Renal pelvis (tissue), 12 donors: ENCODE data around the gene CDC14C. TPM values are rescaled to one million over a fixed set of nuclear protein-coding genes. Genes with fewer than 3 reads are reported as not detected.
"Not testable (repeated sequence)": the region's sequence is repeated elsewhere in the genome, so short reads cannot be mapped to it uniquely, and the experiment has no call there.

Source experiments
- DNase-seq: peaks from one replicate; pipeline ENCODE4 v3.0.0-alpha.2; 2013
- long read RNA-seq, 16 experiments: transcript quantifications; one replicate each; lab custom pipeline, GENCODE V29; 2026
- polyA plus RNA-seq, 3 donors: library from polyadenylated mRNA; unstranded; fragments of 120-200 nt; gene quantifications; one replicate each; pipeline ENCODE4 v1.2.1, GENCODE V29; 2013; ENCODE audit not compliant: insufficient read length in 3 of 3

Gene CDC14C
- polyA plus RNA-seq = under 1 TPM in 1 of 3 donors, not detected in 2; 0.04 TPM
- long read RNA-seq, donor 1 = 0 reads
- long read RNA-seq, donor 2 = 0 reads
- long read RNA-seq, donor 3 = 0 reads
- long read RNA-seq, donor 4 = 0 reads
- long read RNA-seq, donor 5 = 0 reads
- long read RNA-seq, donor 6 = 0 reads
- long read RNA-seq, donor 7 = 0 reads
- long read RNA-seq, donor 8 = 0 reads
- long read RNA-seq, donor 9 = 0 reads
- long read RNA-seq, donor 10 = 0 reads
- long read RNA-seq, donor 11 = 0 reads
- long read RNA-seq, donor 12 = 0 reads
- long read RNA-seq, donor 13 = 0 reads
- long read RNA-seq, donor 14 = 0 reads
- long read RNA-seq, donor 15 = 0 reads
- long read RNA-seq, donor 16 = 0 reads

- DNase-seq = no peak
Observed at GRCh38 chr7:48924433-48924832, at the start of gene CDC14C. Gene CDC14C (plus strand): TSS chr7:48924547. CDS start chr7:48924673, 126 bp downstream.

GRCh38 chr7:48875045-48875916 lies 49.1 kb upstream of the CDC14C start:
- DNase-seq = peak; percentile 35

GRCh38 chr7:48876087-48876486 lies 48.3 kb upstream of the CDC14C start:
- no peak for DNase-seq

- no peak for DNase-seq
Observed at GRCh38 chr7:48880851-48881250, 43.5 kb upstream of the CDC14C start.

GRCh38 chr7:48887500-48887899 lies 36.8 kb upstream of the CDC14C start:
- DNase-seq = no peak

- DNase-seq = no peak
Observed at GRCh38 chr7:48894574-48894973, 29.8 kb upstream of the CDC14C start.

- DNase-seq = no peak
Observed at GRCh38 chr7:48899932-48900331, 24.4 kb upstream of the CDC14C start.

GRCh38 chr7:48901966-48902365 lies 22.4 kb upstream of the CDC14C start:
- DNase-seq = no peak

GRCh38 chr7:48904975-48905374 lies 19.4 kb upstream of the CDC14C start:
- DNase-seq = no peak

- DNase-seq = not testable (repeated sequence)
Observed at GRCh38 chr7:48905686-48906085, 18.7 kb upstream of the CDC14C start.

GRCh38 chr7:48909887-48910286 lies 14.5 kb upstream of the CDC14C start:
- not testable (repeated sequence) for DNase-seq

- no peak for DNase-seq
Observed at GRCh38 chr7:48931481-48931880, 7.1 kb downstream of the CDC14C start.

- DNase-seq = no peak
Observed at GRCh38 chr7:48932126-48932910, 8.0 kb downstream of the CDC14C start.

GRCh38 chr7:48933549-48934085 lies 9.3 kb downstream of the CDC14C start:
- DNase-seq = no peak

- no peak for DNase-seq
Observed at GRCh38 chr7:48938539-48939295, 14.4 kb downstream of the CDC14C start.

- no peak for DNase-seq
Observed at GRCh38 chr7:48943279-48943990, 19.1 kb downstream of the CDC14C start.

GRCh38 chr7:48955916-48956315 lies 31.6 kb downstream of the CDC14C start:
- DNase-seq = no peak

GRCh38 chr7:48959676-48960075 lies 35.3 kb downstream of the CDC14C start:
- no peak for DNase-seq

GRCh38 chr7:48962821-48963505 lies 38.6 kb downstream of the CDC14C start:
- no peak for DNase-seq

- DNase-seq = peak; percentile 19
Observed at GRCh38 chr7:48964074-48964473, 39.7 kb downstream of the CDC14C start.
